Measurements from ENCODE around the gene PPCS.

Gene PPCS

GRCh38 chr1:42456010-42456753 is at the start of gene PPCS, which contains the start of gene ZMYND12:
PPCS (plus strand) TSS chr1:42456543; CDS start chr1:42456566, 23 bp downstream.
ZMYND12 (minus strand) TSS chr1:42456022; CDS start chr1:42455997, 25 bp downstream.
- DNase-seq (ENCODE audit: low read depth) = peak; percentile 84

GRCh38 chr1:42414551-42415496 is 41.5 kb upstream of the PPCS start:
- DNase-seq (ENCODE audit: low read depth) = no peak

- no peak for DNase-seq (ENCODE audit: low read depth)
These were observed 39.2 kb upstream of the PPCS start for GRCh38 chr1:42417166-42417565.

GRCh38 chr1:42418516-42418915 is 37.8 kb upstream of the PPCS start:
- no peak for DNase-seq (ENCODE audit: low read depth)

GRCh38 chr1:42419126-42419821 is 37.1 kb upstream of the PPCS start:
- DNase-seq (ENCODE audit: low read depth) = no peak

- no peak for DNase-seq (ENCODE audit: low read depth)
These were observed 36.2 kb upstream of the PPCS start for GRCh38 chr1:42420121-42420520.

GRCh38 chr1:42420911-42421585 is 35.3 kb upstream of the PPCS start:
- no peak for DNase-seq (ENCODE audit: low read depth)

- no peak for DNase-seq (ENCODE audit: low read depth)
These were observed 33.6 kb upstream of the PPCS start for GRCh38 chr1:42422737-42423136.

GRCh38 chr1:42423681-42424080 is 32.7 kb upstream of the PPCS start:
- no peak for DNase-seq (ENCODE audit: low read depth)

GRCh38 chr1:42424201-42424600 is 32.1 kb upstream of the PPCS start:
- no peak for DNase-seq (ENCODE audit: low read depth)

GRCh38 chr1:42427240-42427639 is 29.1 kb upstream of the PPCS start:
- DNase-seq (ENCODE audit: low read depth) = no peak

GRCh38 chr1:42429603-42430002 is 26.7 kb upstream of the PPCS start:
- DNase-seq (ENCODE audit: low read depth) = no peak

- DNase-seq (ENCODE audit: low read depth) = no peak
These were observed 25.8 kb upstream of the PPCS start for GRCh38 chr1:42430286-42431135.

GRCh38 chr1:42431514-42431913 is 24.8 kb upstream of the PPCS start:
- no peak for DNase-seq (ENCODE audit: low read depth)

- DNase-seq (ENCODE audit: low read depth) = no peak
These were observed 23.6 kb upstream of the PPCS start for GRCh38 chr1:42432714-42433113.

- no peak for DNase-seq (ENCODE audit: low read depth)
These were observed 23.0 kb upstream of the PPCS start for GRCh38 chr1:42433369-42433768.

GRCh38 chr1:42434340-42434739 is 22.0 kb upstream of the PPCS start:
- no peak for DNase-seq (ENCODE audit: low read depth)

GRCh38 chr1:42439940-42440339 is 16.4 kb upstream of the PPCS start:
- DNase-seq (ENCODE audit: low read depth) = no peak

GRCh38 chr1:42442662-42443061 is 13.7 kb upstream of the PPCS start:
- no peak for DNase-seq (ENCODE audit: low read depth)

- no peak for DNase-seq (ENCODE audit: low read depth)
These were observed 7.1 kb upstream of the PPCS start for GRCh38 chr1:42449256-42449655.

GRCh38 chr1:42450061-42450460 is 6.3 kb upstream of the PPCS start:
- no peak for DNase-seq (ENCODE audit: low read depth)

All from activated gamma-delta T cell treated with anti-CD3 and anti-CD28 coated beads, Interleukin-2, amount 50 U/mL, for 16 hours (primary cell).